Neural cell (in vitro differentiated cells): ENCODE data around the gene FHDC1.

Experiments
- CTCF ChIP-seq: fragments of 450-650 bp; IDR thresholded peaks from 2 replicates; pipeline ENCODE4 v1.5.1; 2014; ENCODE audit warnings: antibody characterized with exemption, mild to moderate bottlenecking, moderate library complexity; ENCODE audit not compliant: poor library complexity, severe bottlenecking
- EP300 ChIP-seq: fragments of 450-650 bp; conservative IDR thresholded peaks from 2 replicates; pipeline ENCODE4 v1.6.1; 2014; ENCODE audit warnings: antibody characterized with exemption, mild to moderate bottlenecking, moderate library complexity; ENCODE audit not compliant: poor library complexity, severe bottlenecking
- EZH2 ChIP-seq: fragments of 200-600, 300-800 bp; shearing (Covaris generic), sonication (generic); IDR thresholded peaks from 2 replicates; pipeline ENCODE4 v1.6.1; 2014; ENCODE audit warnings: antibody characterized with exemption, low read length, borderline replicate concordance, mild to moderate bottlenecking; ENCODE audit not compliant: insufficient read depth, poor library complexity, severe bottlenecking
- POLR2AphosphoS5 ChIP-seq: IDR thresholded peaks from 2 replicates; pipeline ENCODE4 v1.6.1; 2012
- RAD21 ChIP-seq: fragments of 450-650 bp; conservative IDR thresholded peaks from 2 replicates; pipeline ENCODE4 v1.6.1; 2014; ENCODE audit warnings: antibody characterized with exemption, mild to moderate bottlenecking, moderate library complexity
- SMC3 ChIP-seq: fragments of 450-650 bp; conservative IDR thresholded peaks from 2 replicates; pipeline ENCODE4 v1.6.1; 2014; ENCODE audit warnings: antibody characterized with exemption, mild to moderate bottlenecking, moderate library complexity; ENCODE audit not compliant: poor library complexity

- TF ChIP-seq CTCF (no peak), POLR2AphosphoS5 (no peak), EZH2 (no peak), RAD21 (no peak), EP300 (no peak), SMC3 (no peak)
These were observed 39.5 kb downstream of the FHDC1 start for GRCh38 chr4:152975380-152976211.
